Measurements from ENCODE around the gene YIPF6.

DNA sequence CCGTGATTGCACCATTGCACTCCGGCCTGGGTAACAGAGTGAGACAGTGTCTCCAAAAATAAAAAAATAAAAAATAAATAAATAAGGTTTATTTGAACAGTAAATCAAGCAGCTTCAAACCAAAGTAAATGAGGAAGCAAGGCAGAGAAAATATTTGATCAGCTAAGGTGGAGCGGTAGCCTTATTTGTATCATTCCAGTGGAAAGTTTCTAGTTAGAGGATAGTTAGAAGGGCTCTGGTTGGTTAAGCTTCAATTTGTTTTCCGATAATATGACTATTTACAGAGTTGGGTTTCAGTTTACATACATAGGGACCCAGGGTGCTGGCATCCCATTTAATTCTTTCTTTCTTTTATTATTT is 43.7 kb upstream of the YIPF6 start:
- TF ChIP-seq, protein P1, sequence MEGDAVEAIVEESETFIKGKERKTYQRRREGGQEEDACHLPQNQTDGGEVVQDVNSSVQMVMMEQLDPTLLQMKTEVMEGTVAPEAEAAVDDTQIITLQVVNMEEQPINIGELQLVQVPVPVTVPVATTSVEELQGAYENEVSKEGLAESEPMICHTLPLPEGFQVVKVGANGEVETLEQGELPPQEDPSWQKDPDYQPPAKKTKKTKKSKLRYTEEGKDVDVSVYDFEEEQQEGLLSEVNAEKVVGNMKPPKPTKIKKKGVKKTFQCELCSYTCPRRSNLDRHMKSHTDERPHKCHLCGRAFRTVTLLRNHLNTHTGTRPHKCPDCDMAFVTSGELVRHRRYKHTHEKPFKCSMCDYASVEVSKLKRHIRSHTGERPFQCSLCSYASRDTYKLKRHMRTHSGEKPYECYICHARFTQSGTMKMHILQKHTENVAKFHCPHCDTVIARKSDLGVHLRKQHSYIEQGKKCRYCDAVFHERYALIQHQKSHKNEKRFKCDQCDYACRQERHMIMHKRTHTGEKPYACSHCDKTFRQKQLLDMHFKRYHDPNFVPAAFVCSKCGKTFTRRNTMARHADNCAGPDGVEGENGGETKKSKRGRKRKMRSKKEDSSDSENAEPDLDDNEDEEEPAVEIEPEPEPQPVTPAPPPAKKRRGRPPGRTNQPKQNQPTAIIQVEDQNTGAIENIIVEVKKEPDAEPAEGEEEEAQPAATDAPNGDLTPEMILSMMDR (IDR thresholded peaks at IDR 0.05 in 8 of 11, conservative IDR thresholded peaks at IDR 0.05 in 3 of 11), result no peak
- no peak for TF ChIP-seq POLR2AphosphoS5 (IDR thresholded peaks at IDR 0.05)
